Bone marrow (tissue), 2 donors: Measurements from ENCODE around the gene RPS15A.
"Not testable (repeated sequence)": the region's sequence is repeated elsewhere in the genome, so short reads cannot be mapped to it uniquely, and the experiment has no call there.

ENCODE experiments used
- DNase-seq, 2 donors: peaks; one replicate each; lab custom pipeline; 2025; lab: John Stamatoyannopoulos, UW

Gene RPS15A

GRCh38 chr16:18756639-18757038, 33.5 kb downstream of the RPS15A start:
- not testable (repeated sequence) for DNase-seq

GRCh38 chr16:18742870-18743269, 47.3 kb downstream of the RPS15A start:
- DNase-seq = not testable (repeated sequence)

GRCh38 chr16:18740027-18740426, 50.1 kb downstream of the RPS15A start:
- DNase-seq = not testable (repeated sequence)

- DNase-seq = not testable (repeated sequence)
Measured at GRCh38 chr16:18738768-18739167, 51.4 kb downstream of the RPS15A start.

- not testable (repeated sequence) for DNase-seq
Measured at GRCh38 chr16:18734279-18734678, 55.9 kb downstream of the RPS15A start.
